Measurements from ENCODE around the gene SLC22A4. TPM values are rescaled to one million over a fixed set of nuclear protein-coding genes. Genes with fewer than 3 reads are reported as not detected.

Gene SLC22A4
- total RNA-seq, 1 experiment from 2014 or later = 0.72 TPM

- Mint-ChIP-seq H3K27me3 (ENCODE audit: low read depth) (no peaks in the 10 kb centered on the region), H3K27ac (peak overlapping the region in 1 of 3 experiments; percentile 74; a peak in 1 of 7 replicates), H3K36me3 (ENCODE audit: insufficient read depth in 1 of 3, low read depth in 3 of 3) (peaks cover 0 to 3% (median 0%) of the 10 kb centered on the region in 3 experiments; a peak in 1 of 7 replicates), H3K4me3 (no peak overlapping the region; a peak in 1 of 5 replicates), H3K4me1 (peaks cover 12 to 21% of the 10 kb centered on the region in 2 experiments), H3K9me3 (no peaks in the 10 kb centered on the region)
- H4K5ac ChIP-seq (ENCODE audit: insufficient read length, low read depth, low read length) = no peak overlapping the region
- H3K4me1 ChIP-seq (ENCODE audit: insufficient read depth, low read length) = no peaks in the 10 kb centered on the region
- peaks cover 2% of the 10 kb centered on the region for H3K23me2 ChIP-seq (ENCODE audit: insufficient read length, low read depth, low read length, poor library complexity, severe bottlenecking)
- no peak overlapping the region for H2BK12ac ChIP-seq (ENCODE audit: insufficient read length, low read depth, low read length)
- no peak overlapping the region for H2BK5ac ChIP-seq (ENCODE audit: insufficient read length, low read length)
- H2AK5ac ChIP-seq (ENCODE audit: insufficient read length, low read length) = no peak overlapping the region
- H3K9me3 ChIP-seq (ENCODE audit: control insufficient read depth, low read depth, low read length) = no peaks in the 10 kb centered on the region
- H3K56ac ChIP-seq (ENCODE audit: insufficient read length, low read depth, low read length) = no peak overlapping the region
- no peaks in the 10 kb centered on the region for H3K27me3 ChIP-seq (ENCODE audit: insufficient read depth, low read length)
- H4K8ac ChIP-seq (replicated peaks; ENCODE audit: insufficient read length, low read depth, low read length) = no peak overlapping the region
- no peak overlapping the region for H3T11ph ChIP-seq (ENCODE audit: low read length)
- no peak overlapping the region; the same call in 1 of the 2 replicates for H3K14ac ChIP-seq (ENCODE audit: insufficient read depth, low read length)
- H2BK20ac ChIP-seq (ENCODE audit: low read depth, low read length, poor library complexity, severe bottlenecking) = no peak overlapping the region
- H3K79me1 ChIP-seq (ENCODE audit: insufficient read depth, low read depth, low read length, poor library complexity, severe bottlenecking) = no peaks in the 10 kb centered on the region
- no peak overlapping the region for H3K4ac ChIP-seq (ENCODE audit: low read depth, low read length)
- H3K4me2 ChIP-seq (ENCODE audit: insufficient read depth, insufficient read length, low read length) = no peak overlapping the region
- no peak overlapping the region for H2BK15ac ChIP-seq (ENCODE audit: low read depth, low read length)
- H3K79me2 ChIP-seq (ENCODE audit: insufficient read depth, low read length) = no peaks in the 10 kb centered on the region
- no peaks in the 10 kb centered on the region for H4K20me1 ChIP-seq (ENCODE audit: control insufficient read depth, insufficient read depth, insufficient read length)
- DNase-seq = peak; percentile 83
- H3K18ac ChIP-seq (ENCODE audit: insufficient read length, low read depth, low read length) = no peak overlapping the region
- H3K27ac ChIP-seq (ENCODE audit: insufficient read length, low read depth, low read length) = no peak overlapping the region
- H4K91ac ChIP-seq (ENCODE audit: insufficient read length, low read depth, low read length) = no peak overlapping the region
- H2AFZ ChIP-seq (ENCODE audit: low read length) = no peak overlapping the region
- no peak overlapping the region for H2BK120ac ChIP-seq (ENCODE audit: low read depth, low read length, poor library complexity, severe bottlenecking)
- TF ChIP-seq, protein P1, sequence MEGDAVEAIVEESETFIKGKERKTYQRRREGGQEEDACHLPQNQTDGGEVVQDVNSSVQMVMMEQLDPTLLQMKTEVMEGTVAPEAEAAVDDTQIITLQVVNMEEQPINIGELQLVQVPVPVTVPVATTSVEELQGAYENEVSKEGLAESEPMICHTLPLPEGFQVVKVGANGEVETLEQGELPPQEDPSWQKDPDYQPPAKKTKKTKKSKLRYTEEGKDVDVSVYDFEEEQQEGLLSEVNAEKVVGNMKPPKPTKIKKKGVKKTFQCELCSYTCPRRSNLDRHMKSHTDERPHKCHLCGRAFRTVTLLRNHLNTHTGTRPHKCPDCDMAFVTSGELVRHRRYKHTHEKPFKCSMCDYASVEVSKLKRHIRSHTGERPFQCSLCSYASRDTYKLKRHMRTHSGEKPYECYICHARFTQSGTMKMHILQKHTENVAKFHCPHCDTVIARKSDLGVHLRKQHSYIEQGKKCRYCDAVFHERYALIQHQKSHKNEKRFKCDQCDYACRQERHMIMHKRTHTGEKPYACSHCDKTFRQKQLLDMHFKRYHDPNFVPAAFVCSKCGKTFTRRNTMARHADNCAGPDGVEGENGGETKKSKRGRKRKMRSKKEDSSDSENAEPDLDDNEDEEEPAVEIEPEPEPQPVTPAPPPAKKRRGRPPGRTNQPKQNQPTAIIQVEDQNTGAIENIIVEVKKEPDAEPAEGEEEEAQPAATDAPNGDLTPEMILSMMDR (conservative IDR thresholded peaks at IDR 0.05) = peak; percentile 86
- no peak overlapping the region for H3K9ac ChIP-seq (ENCODE audit: extremely low read depth, insufficient read length, low read length)
- WGBS (ENCODE audit: extremely low coverage, insufficient read length, low lambda C conversion rate) = no CpG with 5 or more reads among the region's 37 CpGs
- no peak overlapping the region for H3K23ac ChIP-seq (ENCODE audit: insufficient read length, low read depth, low read length)
These were observed 21.6 kb upstream of the SLC22A4 start for GRCh38 chr5:132272311-132273210.

Data from H9 (cell line).